Measurements from ENCODE around the gene SORCS2.
"Not testable (repeated sequence)": the region's sequence is repeated elsewhere in the genome, so short reads cannot be mapped to it uniquely, and the experiment has no call there.

SORCS2 gene

GRCh38 chr4:7198440-7199128 is 6.2 kb downstream of the SORCS2 start:
- in situ Hi-C loops (cut with MboI; ENCODE audit: low sequenced_read_pairs): no loop called here

- in situ Hi-C loops (cut with MboI; ENCODE audit: low sequenced_read_pairs): no loop called here
These were observed 6.9 kb downstream of the SORCS2 start for GRCh38 chr4:7199129-7199725.

GRCh38 chr4:7199771-7200441 is 7.6 kb downstream of the SORCS2 start:
- in situ Hi-C loops (cut with MboI; ENCODE audit: low sequenced_read_pairs): no loop called here

GRCh38 chr4:7200801-7201200 is 8.5 kb downstream of the SORCS2 start:
- in situ Hi-C loops (cut with MboI; ENCODE audit: low sequenced_read_pairs): no loop called here

GRCh38 chr4:7201420-7202305 is 9.3 kb downstream of the SORCS2 start:
- in situ Hi-C loops (cut with MboI; ENCODE audit: low sequenced_read_pairs): no loop called here

GRCh38 chr4:7202411-7202810 is 10.1 kb downstream of the SORCS2 start:
- in situ Hi-C loops (cut with MboI; ENCODE audit: low sequenced_read_pairs): no loop called here

- in situ Hi-C loops (cut with MboI; ENCODE audit: low sequenced_read_pairs): no loop called here
These were observed 12.5 kb downstream of the SORCS2 start for GRCh38 chr4:7204656-7205387.

- in situ Hi-C loops (cut with MboI; ENCODE audit: low sequenced_read_pairs): no loop called here
These were observed 14.0 kb downstream of the SORCS2 start for GRCh38 chr4:7206385-7206784.

- in situ Hi-C loops (cut with MboI; ENCODE audit: low sequenced_read_pairs): no loop called here
These were observed 14.7 kb downstream of the SORCS2 start for GRCh38 chr4:7206911-7207567.

GRCh38 chr4:7207628-7208231 is 15.4 kb downstream of the SORCS2 start:
- in situ Hi-C loops (cut with MboI; ENCODE audit: low sequenced_read_pairs): no loop called here

- in situ Hi-C loops (cut with MboI; ENCODE audit: low sequenced_read_pairs): no loop called here
These were observed 16.4 kb downstream of the SORCS2 start for GRCh38 chr4:7208509-7209451.

GRCh38 chr4:7209699-7210098 is 17.4 kb downstream of the SORCS2 start:
- in situ Hi-C loops (cut with MboI; ENCODE audit: low sequenced_read_pairs): no loop called here

- in situ Hi-C loops (cut with MboI; ENCODE audit: low sequenced_read_pairs): no loop called here
These were observed 18.5 kb downstream of the SORCS2 start for GRCh38 chr4:7210824-7211223.

- in situ Hi-C loops (cut with MboI; ENCODE audit: low sequenced_read_pairs): no loop called here
These were observed 19.9 kb downstream of the SORCS2 start for GRCh38 chr4:7212101-7212674.

- in situ Hi-C loops (cut with MboI; ENCODE audit: low sequenced_read_pairs): no loop called here
These were observed 20.6 kb downstream of the SORCS2 start for GRCh38 chr4:7212921-7213320.

- in situ Hi-C loops (cut with MboI; ENCODE audit: low sequenced_read_pairs): no loop called here
These were observed 21.5 kb downstream of the SORCS2 start for GRCh38 chr4:7213807-7214206.

- in situ Hi-C loops (cut with MboI; ENCODE audit: low sequenced_read_pairs): no loop called here
These were observed 22.0 kb downstream of the SORCS2 start for GRCh38 chr4:7214359-7214758.

GRCh38 chr4:7215187-7215586 is 22.8 kb downstream of the SORCS2 start:
- in situ Hi-C loops (cut with MboI; ENCODE audit: low sequenced_read_pairs): not testable (repeated sequence)
